ENCODE results near the gene CCT7.

The CCT7 gene

DNA sequence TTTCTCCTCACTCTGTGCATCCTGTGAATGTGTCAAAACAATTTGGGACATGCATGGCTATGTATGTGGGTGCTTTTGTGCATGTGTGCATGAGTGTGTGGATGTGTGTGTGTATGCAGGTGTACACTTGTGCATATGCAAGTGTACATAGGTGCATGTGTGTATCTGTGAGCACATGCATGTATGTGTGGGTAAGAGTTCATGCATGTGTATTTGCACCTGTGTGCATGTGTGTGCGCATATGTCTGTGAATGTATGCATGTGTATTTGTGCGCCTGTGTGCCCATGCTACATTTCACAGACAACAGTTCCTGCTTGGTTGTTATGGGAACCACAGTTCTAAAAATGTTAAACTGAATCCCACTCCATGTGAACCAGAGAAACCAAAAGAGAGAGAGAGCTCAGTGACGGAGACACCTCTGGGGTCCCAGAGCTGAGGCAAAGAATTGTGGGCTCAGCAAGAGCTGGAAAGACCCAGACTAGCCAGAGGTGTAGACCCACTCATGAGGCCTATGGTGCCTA, 52.1 kb downstream of the CCT7 start:
- Histone ChIP-seq H3K4me3 (replicated peaks; ENCODE audit: insufficient read depth, low read length) (no peak overlapping the region), H3K27me3 (ENCODE audit: insufficient read depth, poor library complexity, severe bottlenecking) (peaks cover 3% of the 10 kb centered on the region), H3K27ac (replicated peaks) (no peak overlapping the region)
- no peak for DNase-seq (ENCODE audit: low read depth in 1 of 2, low spot score in 1 of 2)
- no peak for TF ChIP-seq GABPA (IDR thresholded peaks at IDR 0.05; ENCODE audit: low read depth)
- TF ChIP-seq CTCF (IDR thresholded peaks at IDR 0.05; ENCODE audit: insufficient read depth, low read length): no peak
- TF ChIP-seq SPI1 (IDR thresholded peaks at IDR 0.05; ENCODE audit: borderline replicate concordance, low read depth): no peak
- TF ChIP-seq POLR2AphosphoS5 (IDR thresholded peaks at IDR 0.05; ENCODE audit: low read depth): no peak
- TF ChIP-seq REST (IDR thresholded peaks at IDR 0.05; ENCODE audit: insufficient replicate concordance, low read depth): no peak

DNA sequence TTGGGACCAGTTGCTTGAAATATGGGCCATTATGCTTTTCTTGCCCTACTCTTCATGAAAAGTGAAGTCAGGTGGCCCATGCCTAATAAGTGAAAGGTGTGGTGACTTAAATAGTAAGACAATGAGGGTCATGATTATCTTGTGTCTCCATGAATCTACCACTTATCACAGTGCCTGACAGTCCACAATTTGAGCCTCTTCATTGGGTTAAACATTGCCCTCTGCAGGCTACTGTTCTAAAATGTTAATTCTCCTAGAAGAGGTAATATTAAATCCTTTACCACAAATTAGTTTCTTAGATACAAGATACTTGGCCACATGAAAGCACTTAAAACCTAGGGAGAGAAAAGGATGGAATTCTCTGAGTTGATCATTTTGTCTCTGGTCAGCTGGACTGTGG, 55.2 kb downstream of the CCT7 start:
- peaks cover 25% of the 10 kb centered on the region for H3K27me3 ChIP-seq (ENCODE audit: insufficient read depth, poor library complexity, severe bottlenecking)
- H3K4me3 ChIP-seq (replicated peaks; ENCODE audit: insufficient read depth, low read length): no peak overlapping the region
- no peak overlapping the region for H3K27ac ChIP-seq (replicated peaks)
- TF ChIP-seq CTCF (IDR thresholded peaks at IDR 0.05; ENCODE audit: insufficient read depth, low read length): no peak
- no peak for TF ChIP-seq POLR2AphosphoS5 (IDR thresholded peaks at IDR 0.05; ENCODE audit: low read depth)
- no peak for TF ChIP-seq GABPA (IDR thresholded peaks at IDR 0.05; ENCODE audit: low read depth)
- no peak for TF ChIP-seq SPI1 (IDR thresholded peaks at IDR 0.05; ENCODE audit: borderline replicate concordance, low read depth)
- TF ChIP-seq REST (IDR thresholded peaks at IDR 0.05; ENCODE audit: insufficient replicate concordance, low read depth): no peak
- DNase-seq (ENCODE audit: low read depth in 1 of 2, low spot score in 1 of 2): no peak

DNA sequence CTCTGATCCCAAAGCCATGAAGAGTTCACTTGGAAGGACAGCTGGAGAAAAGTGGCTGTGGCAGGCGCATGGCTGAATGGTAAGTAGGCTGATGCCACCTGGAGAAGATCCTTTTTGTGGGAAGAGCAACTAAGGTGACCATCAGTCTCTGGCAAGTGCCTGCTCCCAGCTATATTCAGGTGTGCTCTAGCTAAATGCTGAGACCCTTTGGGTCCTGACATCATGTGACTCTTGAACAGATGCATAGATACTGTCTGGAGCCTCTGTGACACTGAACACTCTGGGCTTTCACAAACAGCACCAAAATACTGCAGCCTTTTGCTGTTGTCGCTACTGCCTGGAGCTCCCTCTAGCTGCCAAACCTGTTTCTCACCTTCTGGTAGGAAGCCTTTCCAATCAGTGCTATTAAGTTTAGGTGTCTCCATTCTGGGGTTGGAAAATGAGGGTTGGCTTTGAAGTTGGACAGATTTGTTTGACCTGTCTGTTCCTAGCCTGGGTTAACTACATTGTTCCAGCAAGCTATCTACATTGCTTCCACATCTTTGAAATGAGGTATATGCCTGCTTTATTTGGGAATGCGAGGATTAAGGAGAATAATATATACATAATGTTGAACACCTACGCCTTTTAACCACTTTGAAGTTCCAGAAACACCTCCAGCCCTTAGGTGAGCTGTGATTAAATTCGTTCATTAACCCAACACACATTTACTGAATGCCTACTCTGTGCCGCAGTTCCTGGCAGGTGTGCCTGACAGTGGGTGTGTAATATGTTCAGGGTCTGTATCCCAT, 56.1 kb downstream of the CCT7 start:
- H3K4me3 ChIP-seq (replicated peaks; ENCODE audit: insufficient read depth, low read length): no peak overlapping the region
- peak; percentile 40 to 56 for DNase-seq (ENCODE audit: low read depth in 1 of 2, low spot score in 1 of 2)
- no peak for TF ChIP-seq POLR2AphosphoS5 (IDR thresholded peaks at IDR 0.05; ENCODE audit: low read depth)
- no peak for TF ChIP-seq GABPA (IDR thresholded peaks at IDR 0.05; ENCODE audit: low read depth)
- peak; percentile 81 for TF ChIP-seq CTCF (IDR thresholded peaks at IDR 0.05; ENCODE audit: insufficient read depth, low read length)
- no peak for TF ChIP-seq SPI1 (IDR thresholded peaks at IDR 0.05; ENCODE audit: borderline replicate concordance, low read depth)
- TF ChIP-seq REST (IDR thresholded peaks at IDR 0.05; ENCODE audit: insufficient replicate concordance, low read depth): peak; percentile 67
- H3K27me3 ChIP-seq (ENCODE audit: insufficient read depth, poor library complexity, severe bottlenecking): peaks cover 32% of the 10 kb centered on the region
- no peak overlapping the region for H3K27ac ChIP-seq (replicated peaks)

Data from HL-60 (cell line).